PC-3 (cell line): ENCODE data around the gene C10orf62. TPM values are rescaled to one million over a fixed set of nuclear protein-coding genes. Genes with fewer than 3 reads are reported as not detected.

Experiments
- ATAC-seq: fragments of 200-7000 bp; cut with Tn5 transposase; 2 replicates; pipeline ENCODE4 v1.9.1; 2020; ENCODE audit warnings: mild to moderate bottlenecking, moderate library complexity
- BruUV-seq: library from RNA; stranded (reverse); fragments of 400-500 nt; replicated peaks from 2 replicates; lab custom pipeline; 2021; lab: Mats Ljungman, UMichigan
- CTCF ChIA-PET: fragments of 300-600 bp; sonication (Branson Sonifier 250); formaldehyde crosslinking; loops from one replicate; lab custom pipeline; 2022; ENCODE audit warnings: antibody characterized with exemption; lab: Charles Lee
- POLR2A ChIA-PET: fragments of 300-600 bp; sonication (Branson Sonifier 250); formaldehyde crosslinking; loops from one replicate; lab custom pipeline; 2022; ENCODE audit warnings: antibody characterized with exemption; ENCODE audit not compliant: unreplicated experiment; lab: Charles Lee
- DNase-seq: peaks from one replicate; pipeline ENCODE4 v3.0.0-alpha.2; 2015
- H2AFZ ChIP-seq: fragments of 300-600 bp; sonication (generic); 2 replicates; pipeline ENCODE4 v1.6.0; 2016; ENCODE audit warnings: antibody characterized with exemption, low read length
- H3F3A ChIP-seq: fragments of 300-600 bp; sonication (generic); one replicate; pipeline ENCODE4 v1.6.0; 2017; ENCODE audit warnings: antibody characterized with exemption, low read length, control low read depth, mild to moderate bottlenecking; ENCODE audit not compliant: unreplicated experiment
- H3K27ac ChIP-seq: fragments of 300-600 bp; sonication (generic); 2 replicates; pipeline ENCODE4 v1.5.1; 2016; ENCODE audit warnings: mild to moderate bottlenecking, low read length
- H3K27me3 ChIP-seq: fragments of 300-600 bp; sonication (generic); 2 replicates; pipeline ENCODE4 v1.6.1; 2016; ENCODE audit warnings: low read length, mixed read lengths
- H3K36me3 ChIP-seq: fragments of 300-600 bp; sonication (generic); 2 replicates; pipeline ENCODE4 v1.6.1; 2016; ENCODE audit warnings: low read depth, mixed run types, low read length, mixed read lengths
- H3K4me1 ChIP-seq: fragments of 300-600 bp; sonication (generic); 2 replicates; pipeline ENCODE4 v1.5.1; 2016; ENCODE audit warnings: low read length; ENCODE audit not compliant: insufficient read depth
- H3K4me2 ChIP-seq: fragments of 300-600 bp; sonication (generic); 2 replicates; pipeline ENCODE4 v1.6.0; 2016; ENCODE audit warnings: low read length
- H3K4me3 ChIP-seq: fragments of 300-600 bp; sonication (generic); 2 replicates; pipeline ENCODE4 v1.5.1; 2016; ENCODE audit warnings: mild to moderate bottlenecking, low read length, mixed read lengths
- H3K79me2 ChIP-seq: fragments of 300-600 bp; sonication (generic); 2 replicates; pipeline ENCODE4 v1.6.1; 2017; ENCODE audit warnings: low read length, mixed read lengths
- H3K9ac ChIP-seq: fragments of 300-600 bp; sonication (generic); 2 replicates; pipeline ENCODE4 v1.6.0; 2016; ENCODE audit warnings: mild to moderate bottlenecking, low read length
- H3K9me2 ChIP-seq: fragments of 300-600 bp; sonication (generic); replicated peaks from 2 replicates; pipeline ENCODE4 v1.6.1; 2016; ENCODE audit warnings: mixed run types, low read length, mixed read lengths
- H3K9me3 ChIP-seq: fragments of 300-600 bp; sonication (generic); 2 replicates; pipeline ENCODE4 v1.6.1; 2016; ENCODE audit warnings: low read length, mixed read lengths
- H4K20me1 ChIP-seq: fragments of 300-600 bp; sonication (generic); 2 replicates; pipeline ENCODE4 v1.6.1; 2016; ENCODE audit warnings: low read length, mixed read lengths
- EZH2 ChIP-seq: fragments of 300-600 bp; sonication (generic); IDR thresholded peaks from one replicate; pipeline ENCODE4 v1.6.1; 2017; ENCODE audit warnings: antibody characterized with exemption, mild to moderate bottlenecking, low read length; ENCODE audit not compliant: unreplicated experiment
- EZH2phosphoT487 ChIP-seq: fragments of 300-600 bp; sonication (generic); IDR thresholded peaks from 2 replicates; pipeline ENCODE4 v1.6.1; 2018; ENCODE audit warnings: mild to moderate bottlenecking, antibody characterized with exemption, low read length, borderline replicate concordance
- intact Hi-C: fragments of 100-400 bp; cut with micrococcal nuclease; formaldehyde crosslinking; loops from 2 replicates; pipeline ENCODE4 v1.9.0; 2023
- total RNA-seq: library from RNA; depleted of rRNA; stranded (reverse); fragments of >200 nt; gene quantifications from 2 replicates; pipeline ENCODE4 v1.2.3, GENCODE V29; 2014
- TF ChIP-seq, protein P1 (sequence below): fragments of 300-600 bp; sonication (generic); conservative IDR thresholded peaks from 2 replicates; pipeline ENCODE4 v1.5.1; 2017; ENCODE audit warnings: antibody characterized with exemption, low read depth, mild to moderate bottlenecking, low read length

The C10orf62 gene
- total RNA-seq, 1 experiment from 2014 or later: not detected

DNA sequence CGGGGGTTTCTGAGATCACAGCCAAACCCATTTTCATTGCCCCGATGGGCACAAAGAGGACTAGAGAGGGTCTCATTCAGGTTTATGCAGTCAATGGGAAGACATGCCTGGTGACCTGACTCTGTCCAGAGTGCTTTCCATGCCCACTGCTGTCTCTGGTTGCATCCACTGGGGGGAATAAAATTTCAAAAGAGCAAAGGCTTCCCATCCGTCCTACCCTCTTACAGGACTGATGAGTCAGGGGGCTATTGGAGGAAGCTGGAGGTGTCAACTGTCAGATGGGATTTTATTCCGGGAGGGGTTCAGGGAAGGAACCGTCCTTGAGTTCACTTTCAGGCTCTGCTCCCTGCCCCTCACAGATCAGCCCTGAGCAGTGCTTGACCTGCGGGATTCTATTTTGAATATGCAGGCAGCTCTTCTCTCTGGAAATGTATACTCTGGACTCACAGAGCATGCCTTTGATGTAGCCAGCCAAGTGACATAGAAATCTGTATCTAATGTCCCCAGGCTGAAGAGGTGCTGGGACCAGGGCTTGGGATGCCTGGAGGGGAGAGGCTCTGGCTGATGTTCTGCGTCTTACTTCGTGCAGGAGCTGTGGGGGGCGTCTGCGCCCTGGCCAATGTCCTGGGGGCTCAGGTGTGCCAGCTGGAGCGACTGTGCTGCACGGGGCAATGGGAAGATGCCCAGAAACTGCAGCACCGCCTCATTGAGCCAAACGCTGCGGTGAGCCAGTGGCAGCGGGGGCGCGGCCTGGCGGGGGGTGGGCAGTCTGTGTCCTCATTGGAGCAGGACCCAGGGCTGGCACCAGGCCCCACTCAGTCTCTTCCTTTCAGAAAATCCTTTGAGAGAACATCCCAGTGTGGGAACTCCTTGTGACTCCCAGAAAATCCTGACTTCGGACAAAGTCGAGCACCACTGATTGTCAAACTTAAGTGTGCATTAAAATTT is 12.0 kb downstream of the C10orf62 start:
- ChIA-PET POLR2A (no interaction called here), CTCF (no interaction called here)
- Histone ChIP-seq H3K79me2 (no peaks in the 10 kb centered on the region), H3K27ac (no peak overlapping the region), H3K36me3 (no peaks in the 10 kb centered on the region), H2AFZ (no peak overlapping the region), H3K9ac (no peak overlapping the region), H3K27me3 (no peaks in the 10 kb centered on the region), H3K4me1 (peaks cover 17% of the 10 kb centered on the region), H3F3A (peaks cover 5% of the 10 kb centered on the region), H4K20me1 (no peaks in the 10 kb centered on the region), H3K4me3 (no peak overlapping the region), H3K4me2 (no peak overlapping the region), H3K9me2 (no peaks in the 10 kb centered on the region), H3K9me3 (no peaks in the 10 kb centered on the region)
- DNase-seq (no peak), ATAC-seq (no peak)
- intact Hi-C loops: no loop called here
- no TSS peak for BruUV-seq
- no peak for TF ChIP-seq EZH2
- TF ChIP-seq, protein P1, sequence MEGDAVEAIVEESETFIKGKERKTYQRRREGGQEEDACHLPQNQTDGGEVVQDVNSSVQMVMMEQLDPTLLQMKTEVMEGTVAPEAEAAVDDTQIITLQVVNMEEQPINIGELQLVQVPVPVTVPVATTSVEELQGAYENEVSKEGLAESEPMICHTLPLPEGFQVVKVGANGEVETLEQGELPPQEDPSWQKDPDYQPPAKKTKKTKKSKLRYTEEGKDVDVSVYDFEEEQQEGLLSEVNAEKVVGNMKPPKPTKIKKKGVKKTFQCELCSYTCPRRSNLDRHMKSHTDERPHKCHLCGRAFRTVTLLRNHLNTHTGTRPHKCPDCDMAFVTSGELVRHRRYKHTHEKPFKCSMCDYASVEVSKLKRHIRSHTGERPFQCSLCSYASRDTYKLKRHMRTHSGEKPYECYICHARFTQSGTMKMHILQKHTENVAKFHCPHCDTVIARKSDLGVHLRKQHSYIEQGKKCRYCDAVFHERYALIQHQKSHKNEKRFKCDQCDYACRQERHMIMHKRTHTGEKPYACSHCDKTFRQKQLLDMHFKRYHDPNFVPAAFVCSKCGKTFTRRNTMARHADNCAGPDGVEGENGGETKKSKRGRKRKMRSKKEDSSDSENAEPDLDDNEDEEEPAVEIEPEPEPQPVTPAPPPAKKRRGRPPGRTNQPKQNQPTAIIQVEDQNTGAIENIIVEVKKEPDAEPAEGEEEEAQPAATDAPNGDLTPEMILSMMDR: no peak
- no peak for TF ChIP-seq EZH2phosphoT487

DNA sequence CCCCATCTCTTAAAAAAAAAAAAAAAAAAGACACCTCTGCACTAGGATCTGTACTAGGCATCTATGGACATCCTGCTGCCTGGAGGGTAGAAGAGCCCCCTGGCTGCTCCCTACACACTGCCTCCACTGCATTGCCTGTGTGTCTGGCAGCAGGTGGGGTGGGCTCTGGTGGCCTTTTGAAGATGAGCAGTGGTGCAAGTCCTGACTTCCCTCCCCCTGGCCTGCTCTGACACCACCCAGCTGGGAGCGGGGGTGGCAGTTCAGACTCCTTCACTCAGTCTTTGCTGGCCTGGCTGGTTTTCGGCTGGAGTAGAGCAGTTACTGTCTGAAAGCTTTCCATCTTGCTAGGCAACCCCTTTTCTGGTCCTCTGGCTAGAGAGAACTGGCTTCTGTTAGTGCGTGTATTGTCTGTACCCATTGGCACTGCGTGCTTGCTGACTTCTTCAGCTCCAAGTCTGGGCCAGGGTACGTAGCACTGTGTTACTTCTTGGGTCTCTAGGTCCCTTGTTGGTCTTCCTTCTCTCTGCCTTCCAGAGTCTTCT is 17.6 kb downstream of the C10orf62 start:
- no TSS peak for BruUV-seq
- H2AFZ ChIP-seq: no peak overlapping the region
- no peak overlapping the region for H3K4me3 ChIP-seq
- no peaks in the 10 kb centered on the region for H3K36me3 ChIP-seq
- intact Hi-C loops: no loop called here
- no peaks in the 10 kb centered on the region for H3K4me1 ChIP-seq
- H3K27me3 ChIP-seq: no peaks in the 10 kb centered on the region
- no peaks in the 10 kb centered on the region for H3K9me3 ChIP-seq
- H3F3A ChIP-seq: no peaks in the 10 kb centered on the region
- H4K20me1 ChIP-seq: no peaks in the 10 kb centered on the region
- H3K9ac ChIP-seq: no peak overlapping the region
- ATAC-seq (no peak), DNase-seq (no peak)
- H3K27ac ChIP-seq: no peak overlapping the region
- no peak overlapping the region for H3K4me2 ChIP-seq
- H3K79me2 ChIP-seq: no peaks in the 10 kb centered on the region
- ChIA-PET POLR2A (no interaction called here), CTCF (no interaction called here)
- TF ChIP-seq EZH2phosphoT487 (no peak), EZH2 (no peak)
- TF ChIP-seq, protein P1: no peak
- H3K9me2 ChIP-seq: no peaks in the 10 kb centered on the region
